Mesenchymal stem cell (in vitro differentiated cells and primary cell): ENCODE data around the gene METAP1.
A peak's percentile ranks its signal among the peaks of the same experiment; 100 is the strongest.

Experiments
- DNase-seq: peaks from one replicate; pipeline ENCODE4 v3.0.0-alpha.2; 2013
- H2AFZ ChIP-seq: one replicate; pipeline ENCODE4 v1.6.1; 2013; ENCODE audit warnings: low read depth, mild to moderate bottlenecking, control low read depth, inconsistent platforms, low read length, moderate library complexity
- H2AK5ac ChIP-seq: 2 replicates; pipeline ENCODE4 v1.6.1; 2013; ENCODE audit warnings: low read length, moderate library complexity, mild to moderate bottlenecking, inconsistent platforms; ENCODE audit not compliant: severe bottlenecking
- H2BK120ac ChIP-seq: one replicate; pipeline ENCODE4 v1.6.1; 2013; ENCODE audit warnings: low read depth, mild to moderate bottlenecking, inconsistent platforms, low read length, moderate library complexity
- H2BK12ac ChIP-seq, 2 experiments: one replicate each; pipeline ENCODE4 v1.6.1; 2013; ENCODE audit warnings: inconsistent platforms in 2 of 2, low read length in 2 of 2, mild to moderate bottlenecking in 2 of 2, moderate library complexity in 2 of 2, control low read depth in 1 of 2
- H2BK15ac ChIP-seq: one replicate; pipeline ENCODE4 v1.6.1; 2013; ENCODE audit warnings: mild to moderate bottlenecking, low read depth, inconsistent platforms; ENCODE audit not compliant: poor library complexity, severe bottlenecking
- H2BK5ac ChIP-seq: 2 replicates; pipeline ENCODE4 v1.6.1; 2013; ENCODE audit warnings: low read depth, mild to moderate bottlenecking, low read length, control low read depth, inconsistent platforms; ENCODE audit not compliant: poor library complexity, severe bottlenecking
- H3K14ac ChIP-seq, 2 experiments: one replicate each; pipeline ENCODE4 v1.6.1; 2013; ENCODE audit warnings: inconsistent platforms in 2 of 2, low read length in 2 of 2, control low read depth in 1 of 2, mild to moderate bottlenecking in 1 of 2, moderate library complexity in 1 of 2
- H3K18ac ChIP-seq, 2 experiments: one replicate each; pipeline ENCODE4 v1.6.1; 2013; ENCODE audit warnings: inconsistent platforms in 2 of 2, low read length in 2 of 2, control low read depth in 1 of 2, low read depth in 1 of 2, mild to moderate bottlenecking in 1 of 2
- H3K23ac ChIP-seq, 2 experiments: one replicate each; pipeline ENCODE4 v1.6.1; 2013; ENCODE audit warnings: inconsistent platforms in 2 of 2, low read length in 2 of 2, mild to moderate bottlenecking in 2 of 2, moderate library complexity in 2 of 2, control low read depth in 1 of 2
- H3K27ac ChIP-seq: 2 replicates; pipeline ENCODE4 v1.5.1; 2013; ENCODE audit warnings: mild to moderate bottlenecking, moderate library complexity, low read length, control low read depth, inconsistent platforms; ENCODE audit not compliant: poor library complexity, severe bottlenecking
- H3K27me3 ChIP-seq, 2 experiments: 2 replicates each; pipeline versions ENCODE4 v1.6.1 to v1.7.0; 2013; ENCODE audit warnings: low read length in 2 of 2, mild to moderate bottlenecking in 2 of 2, moderate library complexity in 2 of 2, control low read depth in 1 of 2, inconsistent platforms in 1 of 2; ENCODE audit not compliant: control insufficient read depth in 1 of 2, insufficient read depth in 1 of 2
- H3K36me3 ChIP-seq, 2 experiments: 2 replicates each; pipeline versions ENCODE4 v1.6.1 to v1.7.0; 2013; ENCODE audit warnings: low read length in 2 of 2, control low read depth in 1 of 2, inconsistent platforms in 1 of 2, low read depth in 1 of 2, mild to moderate bottlenecking in 1 of 2; ENCODE audit not compliant: insufficient read depth in 2 of 2, control insufficient read depth in 1 of 2
- H3K4ac ChIP-seq, 2 experiments: one replicate each; pipeline ENCODE4 v1.6.1; 2013; ENCODE audit warnings: inconsistent platforms in 2 of 2, low read length in 2 of 2, mild to moderate bottlenecking in 2 of 2, moderate library complexity in 2 of 2, control low read depth in 1 of 2, low read depth in 1 of 2
- H3K4me1 ChIP-seq: 2 replicates; pipeline ENCODE4 v1.6.1; 2013; ENCODE audit warnings: low read depth, low read length, control low read depth; ENCODE audit not compliant: control insufficient read depth, insufficient read depth
- H3K4me2 ChIP-seq: 2 replicates; pipeline ENCODE4 v1.6.1; 2013; ENCODE audit warnings: low read length, mild to moderate bottlenecking, inconsistent platforms; ENCODE audit not compliant: poor library complexity, severe bottlenecking
- H3K4me3 ChIP-seq, 2 experiments: 2 replicates each; pipeline versions ENCODE4 v1.5.1 to v1.7.0; 2013; ENCODE audit warnings: low read length in 2 of 2, mild to moderate bottlenecking in 2 of 2, control low read depth in 1 of 2, low read depth in 1 of 2; ENCODE audit not compliant: insufficient read depth in 1 of 2
- H3K79me1 ChIP-seq: replicated peaks from 2 replicates; pipeline ENCODE4 v1.6.1; 2013; ENCODE audit warnings: mild to moderate bottlenecking, control low read depth, low read length, inconsistent platforms; ENCODE audit not compliant: poor library complexity, severe bottlenecking
- H3K9ac ChIP-seq: 2 replicates; pipeline ENCODE4 v1.7.0; 2013; ENCODE audit warnings: mild to moderate bottlenecking, low read length, moderate library complexity
- H3K9me3 ChIP-seq: 2 replicates; pipeline ENCODE4 v1.7.0; 2013; ENCODE audit warnings: mild to moderate bottlenecking, low read length; ENCODE audit not compliant: control insufficient read depth
- H4K8ac ChIP-seq: one replicate; pipeline ENCODE4 v1.6.1; 2013; ENCODE audit warnings: inconsistent platforms, mild to moderate bottlenecking, low read length, moderate library complexity
- H4K91ac ChIP-seq: one replicate; pipeline ENCODE4 v1.6.1; 2013; ENCODE audit warnings: mild to moderate bottlenecking, low read length, inconsistent platforms
- WGBS: methylation state at CpG from one replicate; pipeline ENCODE4 v1.1.7; 2013; ENCODE audit warnings: mixed read lengths; 5-methylcytosine and 5-hydroxymethylcytosine counted together

The METAP1 gene

DNA sequence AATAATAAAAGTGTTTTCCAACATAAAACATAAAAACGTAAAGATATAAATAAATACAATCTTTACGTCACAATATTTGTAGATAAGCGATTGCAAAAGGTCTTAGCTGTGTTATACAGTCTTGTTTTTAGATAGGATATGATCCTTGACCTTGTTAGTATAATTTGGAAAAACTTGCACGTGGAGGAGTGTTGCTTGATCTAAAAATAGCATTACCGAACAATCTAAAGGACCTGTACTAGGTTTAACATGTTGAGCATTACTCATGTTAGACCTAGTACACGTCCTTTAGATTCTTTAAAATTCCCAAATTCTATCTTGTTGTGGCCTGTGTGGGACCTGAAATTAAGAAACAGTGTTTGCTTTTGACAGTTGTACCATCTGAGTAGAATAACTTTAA is 1.6 kb downstream of the METAP1 start:
- H3K9me3 ChIP-seq, result no peaks in the 10 kb centered on the region
- no peak overlapping the region for H2AK5ac ChIP-seq
- H3K27me3 ChIP-seq, result no peaks in the 10 kb centered on the region
- H3K79me1 ChIP-seq, result peaks cover 4% of the 10 kb centered on the region
- H2BK15ac ChIP-seq, result no peak overlapping the region
- no peak overlapping the region for H3K23ac ChIP-seq
- H3K4me1 ChIP-seq, result peaks cover 5% of the 10 kb centered on the region
- peak overlapping the region; percentile 89 for H3K9ac ChIP-seq
- H3K4me2 ChIP-seq, result no peak overlapping the region
- no peak overlapping the region for H3K14ac ChIP-seq
- DNase-seq, result no peak
- no peak overlapping the region for H3K4ac ChIP-seq
- H3K36me3 ChIP-seq, result no peaks in the 10 kb centered on the region
- no peak overlapping the region for H3K18ac ChIP-seq
- H2BK120ac ChIP-seq, result no peak overlapping the region
- 79% methylated on average over 4 of the region's 6 CpGs for WGBS
- peak overlapping the region in 1 of 2 experiments; percentile 85 for H3K4me3 ChIP-seq
- no peak overlapping the region for H2AFZ ChIP-seq
- H4K91ac ChIP-seq, result no peak overlapping the region
- H3K27ac ChIP-seq, result no peak overlapping the region
- no peak overlapping the region for H4K8ac ChIP-seq
- H2BK12ac ChIP-seq, result no peak overlapping the region
- no peak overlapping the region for H2BK5ac ChIP-seq

DNA sequence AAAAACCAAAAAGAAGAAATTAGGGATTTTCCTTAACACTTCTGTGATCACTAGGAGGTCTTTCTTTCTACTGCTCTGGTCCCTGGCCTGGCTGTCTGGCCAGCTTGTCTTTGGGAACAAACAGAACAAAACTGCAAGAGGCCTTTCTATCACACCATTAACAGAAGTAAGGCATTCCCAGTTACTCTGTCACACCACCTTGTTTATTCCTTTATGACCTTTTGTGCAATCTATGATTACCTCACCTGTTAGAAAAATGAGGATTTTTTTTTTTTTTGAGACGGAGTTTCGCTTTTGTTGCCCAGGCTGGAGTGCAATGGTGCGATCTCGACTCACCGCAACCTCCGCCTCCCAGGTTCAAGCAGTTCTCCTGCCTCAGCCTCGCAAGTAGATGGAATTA is 3.0 kb downstream of the METAP1 start:
- H3K4me1 ChIP-seq, result peaks cover 8% of the 10 kb centered on the region
- no peak overlapping the region for H2BK12ac ChIP-seq
- H2AK5ac ChIP-seq, result no peak overlapping the region
- no peak overlapping the region for H3K23ac ChIP-seq
- no peak overlapping the region for H3K9ac ChIP-seq
- no peak overlapping the region for H3K27ac ChIP-seq
- no peak overlapping the region for H4K8ac ChIP-seq
- H3K4ac ChIP-seq, result no peak overlapping the region
- H3K4me3 ChIP-seq, result no peak overlapping the region
- WGBS, result 94% methylated on average over 7 of the region's 7 CpGs
- no peak overlapping the region for H4K91ac ChIP-seq
- peaks cover 5% of the 10 kb centered on the region for H3K79me1 ChIP-seq
- no peak overlapping the region for H2AFZ ChIP-seq
- H2BK15ac ChIP-seq, result no peak overlapping the region
- H3K18ac ChIP-seq, result no peak overlapping the region
- H3K4me2 ChIP-seq, result no peak overlapping the region
- H2BK5ac ChIP-seq, result no peak overlapping the region
- H2BK120ac ChIP-seq, result no peak overlapping the region
- H3K14ac ChIP-seq, result no peak overlapping the region
- no peaks in the 10 kb centered on the region for H3K9me3 ChIP-seq
- H3K36me3 ChIP-seq, result no peaks in the 10 kb centered on the region
- no peaks in the 10 kb centered on the region for H3K27me3 ChIP-seq
- no peak for DNase-seq

DNA sequence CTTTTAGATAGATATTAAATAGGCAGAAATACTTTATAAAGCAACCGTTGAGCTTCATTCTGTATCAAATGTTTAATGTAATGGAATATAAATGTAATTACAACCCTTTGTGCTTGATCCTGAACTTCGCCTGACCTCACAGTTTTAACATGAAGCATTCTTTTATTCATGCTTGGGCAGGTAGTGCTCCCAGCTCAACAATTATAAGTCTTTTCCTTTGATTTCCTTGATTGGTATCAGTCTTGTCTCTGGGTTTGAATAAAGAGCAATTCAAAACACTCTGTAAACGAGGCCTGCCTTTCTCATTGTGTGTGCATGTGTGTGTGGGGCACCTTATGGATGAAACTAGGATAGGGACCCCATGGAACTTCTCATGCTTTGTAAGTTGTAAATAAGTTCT is 6.8 kb downstream of the METAP1 start:
- Histone ChIP-seq H3K18ac (no peak overlapping the region), H3K4me2 (no peak overlapping the region), H3K27ac (no peak overlapping the region), H2BK120ac (no peak overlapping the region), H2AK5ac (no peak overlapping the region), H3K79me1 (peaks cover 1% of the 10 kb centered on the region), H2BK5ac (no peak overlapping the region), H3K23ac (no peak overlapping the region), H2BK12ac (no peak overlapping the region), H3K9ac (no peak overlapping the region), H3K4me3 (no peak overlapping the region), H3K9me3 (no peaks in the 10 kb centered on the region), H2AFZ (no peak overlapping the region), H4K91ac (no peak overlapping the region), H2BK15ac (no peak overlapping the region), H3K4me1 (peaks cover 5% of the 10 kb centered on the region), H3K27me3 (no peaks in the 10 kb centered on the region), H3K4ac (no peak overlapping the region), H3K14ac (no peak overlapping the region), H3K36me3 (no peaks in the 10 kb centered on the region), H4K8ac (no peak overlapping the region)
- DNase-seq, result no peak
- 92% methylated on average over 2 of the region's 3 CpGs for WGBS

DNA sequence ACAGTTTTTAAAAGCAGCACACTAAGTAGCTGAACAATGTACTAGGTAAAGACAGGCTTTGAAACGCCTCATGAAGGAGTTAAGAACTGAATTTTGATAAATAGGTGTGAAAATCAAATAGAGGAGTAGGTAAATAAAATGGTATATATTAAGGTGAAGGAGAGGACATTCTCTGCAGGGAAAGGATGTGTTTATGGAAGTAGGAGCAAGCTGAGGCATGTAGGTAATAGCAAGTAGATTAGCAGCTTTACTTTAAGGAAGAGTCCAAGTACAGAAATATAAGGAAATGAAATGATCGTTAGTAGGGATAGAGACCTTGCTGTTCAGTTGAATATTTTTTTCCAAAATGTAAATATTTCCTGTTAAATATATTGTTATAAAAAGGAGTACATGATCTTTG is 12.5 kb downstream of the METAP1 start:
- no peak overlapping the region for H3K4ac ChIP-seq

More for the DNA sequence above, 12.5 kb downstream of the METAP1 start:
- Histone ChIP-seq H3K9ac (no peak overlapping the region), H2AK5ac (no peak overlapping the region), H2AFZ (no peak overlapping the region), H3K4me2 (no peak overlapping the region), H3K9me3 (no peaks in the 10 kb centered on the region), H3K27me3 (no peaks in the 10 kb centered on the region), H3K18ac (no peak overlapping the region), H3K23ac (no peak overlapping the region), H2BK5ac (no peak overlapping the region), H2BK12ac (no peak overlapping the region), H3K4me3 (no peak overlapping the region), H3K36me3 (peaks cover 0 to 7% of the 10 kb centered on the region in 2 experiments), H3K79me1 (peaks cover 3% of the 10 kb centered on the region), H3K14ac (no peak overlapping the region), H4K8ac (no peak overlapping the region), H3K27ac (no peak overlapping the region), H2BK15ac (no peak overlapping the region), H4K91ac (no peak overlapping the region), H3K4me1 (peaks cover 2% of the 10 kb centered on the region), H2BK120ac (no peak overlapping the region)
- no peak for DNase-seq
- WGBS, result 97% methylated on average over 1 of the region's 2 CpGs
